HG03196 (cell line): ENCODE results near the gene GAK.
"Not testable (repeated sequence)": the region's sequence is repeated elsewhere in the genome, so short reads cannot be mapped to it uniquely, and the experiment has no call there.

Source experiments
- ATAC-seq: cut with Tn5 transposase; IDR thresholded peaks from one replicate; pipeline ENCODE4 v1.9.1; 2021; ENCODE audit not compliant: unreplicated experiment

Gene GAK

GRCh38 chr4:929096-929765 is 2.9 kb downstream of the GAK start:
- no peak for ATAC-seq

GRCh38 chr4:927566-927965 is 4.5 kb downstream of the GAK start:
- not testable (repeated sequence) for ATAC-seq

GRCh38 chr4:926538-926937 is 5.6 kb downstream of the GAK start:
- ATAC-seq = no peak

- no peak for ATAC-seq
Measured at GRCh38 chr4:925771-926500, 6.2 kb downstream of the GAK start.

GRCh38 chr4:925171-925570 is 6.9 kb downstream of the GAK start:
- no peak for ATAC-seq

GRCh38 chr4:924107-925096 is 7.7 kb downstream of the GAK start:
- ATAC-seq = no peak

GRCh38 chr4:921830-922331 is 10.2 kb downstream of the GAK start:
- ATAC-seq = no peak

GRCh38 chr4:919004-919680 is 13.0 kb downstream of the GAK start:
- ATAC-seq = not testable (repeated sequence)

- ATAC-seq = not testable (repeated sequence)
Measured at GRCh38 chr4:918591-918990, 13.5 kb downstream of the GAK start.

GRCh38 chr4:917992-918391 is 14.1 kb downstream of the GAK start:
- ATAC-seq = no peak

- ATAC-seq = no peak
Measured at GRCh38 chr4:917466-917865, 14.7 kb downstream of the GAK start.

- no peak for ATAC-seq
Measured at GRCh38 chr4:915595-915994, 16.5 kb downstream of the GAK start.

GRCh38 chr4:915041-915474 is 17.1 kb downstream of the GAK start:
- ATAC-seq = no peak

- no peak for ATAC-seq
Measured at GRCh38 chr4:914531-914930, 17.6 kb downstream of the GAK start.

- ATAC-seq = no peak
Measured at GRCh38 chr4:913280-913618, 18.9 kb downstream of the GAK start.

- no peak for ATAC-seq
Measured at GRCh38 chr4:912548-913279, 19.4 kb downstream of the GAK start.

- no peak for ATAC-seq
Measured at GRCh38 chr4:911871-912490, 20.1 kb downstream of the GAK start.

- no peak for ATAC-seq
Measured at GRCh38 chr4:911221-911751, 20.8 kb downstream of the GAK start.

GRCh38 chr4:910366-911091 is 21.6 kb downstream of the GAK start:
- ATAC-seq = no peak
